Stomach (tissue), 8 donors: ENCODE data around the gene UBE2O. TPM values are rescaled to one million over a fixed set of nuclear protein-coding genes. Genes with fewer than 3 reads are reported as not detected.

Experiments
- polyA plus RNA-seq, 3 donors: library from polyadenylated mRNA; stranded (reverse); fragments of 200-250 nt; gene quantifications; one replicate each; pipeline ENCODE4 v1.2.3, GENCODE V29; 2013
- total RNA-seq, 5 donors: library from RNA; depleted of rRNA; stranded (reverse); fragments of >200 nt; gene quantifications; one replicate each; pipeline versions ENCODE4 v1.1.0 to v1.2.3, GENCODE V29; 2014 to 2016
- donor health status: healthy with polysubstance abuse.
- donor health status: Bipolar disorder and iron deficiency.
- donor health status: healthy.

UBE2O gene
- total and polyA plus RNA-seq, 8 donors, result 4.6 to 32.7 (median 11.9) TPM

Other genes starting within 250 kb of the UBE2O start
- gene RNF157, start 212.7 kb downstream of the UBE2O start, total RNA-seq, result 10 to 100 TPM in 3 of 5 donors, 1 to 10 TPM in 2; 1.0 to 41.4 (median 11.6) TPM
- 1 to 10 TPM in 2 of 3 donors, under 1 TPM in 1; 0.95 to 4.1 (median 3.7) TPM for gene RNF157, start 212.7 kb downstream of the UBE2O start, polyA plus RNA-seq
- 10 to 100 TPM in 2 of 5 donors, 1 to 10 TPM in 3; 1.8 to 49.5 (median 9.9) TPM for gene UBALD2, start 187.8 kb downstream of the UBE2O start, total RNA-seq
- gene UBALD2, start 187.8 kb downstream of the UBE2O start, polyA plus RNA-seq, result 10 to 100 TPM; 37.2 to 48.4 (median 43.0) TPM
- 10 to 100 TPM in 1 of 5 donors, 1 to 10 TPM in 3, under 1 TPM in 1; 0.72 to 12.5 (median 2.3) TPM for gene QRICH2, start 144.9 kb downstream of the UBE2O start, total RNA-seq
- gene QRICH2, start 144.9 kb downstream of the UBE2O start, polyA plus RNA-seq, result 1 to 10 TPM; 3.8 to 5.6 (median 4.0) TPM
- gene PRPSAP1, start 99.2 kb downstream of the UBE2O start, total RNA-seq, result 10 to 100 TPM; 29.1 to 49.0 (median 46.4) TPM
- gene PRPSAP1, start 99.2 kb downstream of the UBE2O start, polyA plus RNA-seq, result 10 to 100 TPM; 25.0 to 43.7 (median 25.3) TPM
- 10 to 100 TPM in 1 of 5 donors, 1 to 10 TPM in 2, under 1 TPM in 1, not detected in 1; 0.45 to 13.9 (median 3.4) TPM for gene SPHK1, start 68.5 kb downstream of the UBE2O start, total RNA-seq
- gene SPHK1, start 68.5 kb downstream of the UBE2O start, polyA plus RNA-seq, result 10 to 100 TPM in 1 of 3 donors, 1 to 10 TPM in 2; 5.8 to 10.6 (median 6.8) TPM
- gene AANAT, start 14.5 kb upstream of the UBE2O start, total RNA-seq, result not detected
- gene AANAT, start 14.5 kb upstream of the UBE2O start, polyA plus RNA-seq, result under 1 TPM in 1 of 3 donors, not detected in 2; 0.44 TPM
- gene RHBDF2, start 48.3 kb upstream of the UBE2O start, total RNA-seq, result 100 to 1,000 TPM in 2 of 5 donors, 10 to 100 TPM in 3; 16.9 to 175 (median 43.8) TPM
- 10 to 100 TPM in 1 of 3 donors, 1 to 10 TPM in 2; 4.6 to 17.5 (median 9.2) TPM for gene RHBDF2, start 48.3 kb upstream of the UBE2O start, polyA plus RNA-seq
- 10 to 100 TPM in 3 of 5 donors, 1 to 10 TPM in 1, not detected in 1; 6.8 to 40.4 (median 28.4) TPM for gene CYGB, start 84.6 kb upstream of the UBE2O start, total RNA-seq
- gene CYGB, start 84.6 kb upstream of the UBE2O start, polyA plus RNA-seq, result 100 to 1,000 TPM in 1 of 3 donors, 10 to 100 TPM in 1, 1 to 10 TPM in 1; 9.9 to 101 (median 65.1) TPM
- 1 to 10 TPM in 1 of 5 donors, under 1 TPM in 1, not detected in 3; 0.72 to 5.7 TPM for gene PRCD, start 86.9 kb upstream of the UBE2O start, total RNA-seq
- 10 to 100 TPM in 1 of 3 donors, 1 to 10 TPM in 2; 3.6 to 12.2 (median 4.2) TPM for gene PRCD, start 86.9 kb upstream of the UBE2O start, polyA plus RNA-seq
- gene ST6GALNAC2, start 132.7 kb upstream of the UBE2O start, total RNA-seq, result 10 to 100 TPM in 2 of 5 donors, 1 to 10 TPM in 3; 1.2 to 17.8 (median 3.6) TPM
- gene ST6GALNAC2, start 132.7 kb upstream of the UBE2O start, polyA plus RNA-seq, result 10 to 100 TPM in 1 of 3 donors, 1 to 10 TPM in 2; 3.9 to 17.1 (median 5.5) TPM
- gene ST6GALNAC1, start 190.6 kb upstream of the UBE2O start, total RNA-seq, result 100 to 1,000 TPM in 2 of 5 donors, 10 to 100 TPM in 3; 41.1 to 257 (median 94.2) TPM
- 10 to 100 TPM; 28.0 to 72.8 (median 34.5) TPM for gene ST6GALNAC1, start 190.6 kb upstream of the UBE2O start, polyA plus RNA-seq